ENCODE measurements around the gene BCL11A.

DNA sequence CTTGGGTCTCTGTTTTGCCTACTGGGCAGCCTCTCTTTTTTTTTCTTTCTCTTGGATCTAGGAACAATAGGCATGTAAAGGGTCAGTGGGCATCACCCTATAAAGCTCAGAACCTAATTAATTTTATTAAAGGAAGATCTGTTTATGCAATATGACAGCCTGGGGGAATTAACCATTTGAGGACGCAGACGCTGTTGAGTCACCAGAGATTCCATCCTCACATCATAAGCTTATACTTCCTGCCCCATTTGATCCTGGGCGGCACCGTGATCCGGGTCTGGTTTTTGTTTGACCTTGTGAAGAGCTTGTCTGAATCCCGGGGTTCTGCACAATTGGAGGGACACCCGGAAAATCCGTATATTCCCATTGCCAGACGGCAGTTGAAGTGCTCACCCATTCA lies 16.8 kb upstream of the BCL11A start:
- TF ChIP-seq EZH2 (IDR thresholded peaks at IDR 0.05; ENCODE audit: insufficient read depth, poor library complexity, severe bottlenecking) (no peak), EZH2phosphoT487 (IDR thresholded peaks at IDR 0.05; ENCODE audit: insufficient read depth, low read depth) (no peak)

Data from GM23248 (cell line).